DMS114 treated with DMSO at 0.1 percent for 48 hours (cell line): ENCODE measurements around the gene NPDC1.

Source experiments
- DNase-seq: peaks from one replicate; lab custom pipeline; 2025; ENCODE audit not compliant: unreplicated experiment; lab: John Stamatoyannopoulos, UW

The NPDC1 gene

DNA sequence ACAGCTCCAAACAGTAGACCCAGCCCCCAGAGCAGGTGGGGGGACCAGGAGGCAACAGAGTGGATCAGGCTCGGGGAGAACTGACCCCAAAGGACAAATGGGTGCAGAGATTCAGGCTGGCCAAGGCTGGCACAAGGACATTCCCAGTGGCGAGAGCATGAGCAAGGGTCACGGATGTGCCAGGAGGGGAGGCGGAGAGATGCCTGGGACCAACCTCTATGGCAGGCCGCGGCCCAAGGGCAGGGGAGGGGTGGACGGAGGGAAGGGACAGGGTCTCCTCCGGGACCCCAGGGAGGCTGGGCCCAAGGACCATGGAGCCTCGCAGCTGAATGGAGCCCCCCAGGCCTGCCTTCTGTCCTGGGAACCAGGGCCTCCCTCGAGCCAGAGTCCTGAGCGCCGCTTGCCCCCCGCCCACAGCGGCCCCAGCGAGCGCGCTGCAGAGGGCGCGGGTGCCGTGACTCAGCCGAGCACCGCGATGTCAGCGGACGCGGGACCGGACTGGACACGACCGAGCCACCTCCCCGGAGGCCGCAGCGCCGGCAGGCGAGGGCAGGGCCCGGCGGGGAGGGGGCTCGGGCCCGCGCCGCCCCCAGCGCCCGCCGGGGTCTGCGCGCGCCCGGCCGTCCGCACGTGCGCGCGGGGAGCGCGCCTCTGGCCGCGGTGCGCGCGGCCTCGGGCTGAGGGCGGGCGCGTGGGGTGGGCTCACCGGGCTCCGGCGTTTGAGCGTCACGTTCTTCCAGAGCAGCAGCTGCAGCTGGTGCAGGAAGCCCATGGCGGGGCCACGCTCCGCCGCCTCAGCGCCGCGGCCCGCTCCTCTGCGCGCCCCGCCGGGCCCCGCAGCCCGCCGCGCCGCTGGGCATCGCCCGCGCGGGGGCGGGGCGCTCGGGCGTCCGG, 18.4 kb downstream of the NPDC1 start, which contains the start of gene ABCA2:
ABCA2 (minus strand) TSS at position 869 of the 894 bp plus-strand sequence; CDS start at position 772, 97 bp downstream.
- no peak for DNase-seq

DNA sequence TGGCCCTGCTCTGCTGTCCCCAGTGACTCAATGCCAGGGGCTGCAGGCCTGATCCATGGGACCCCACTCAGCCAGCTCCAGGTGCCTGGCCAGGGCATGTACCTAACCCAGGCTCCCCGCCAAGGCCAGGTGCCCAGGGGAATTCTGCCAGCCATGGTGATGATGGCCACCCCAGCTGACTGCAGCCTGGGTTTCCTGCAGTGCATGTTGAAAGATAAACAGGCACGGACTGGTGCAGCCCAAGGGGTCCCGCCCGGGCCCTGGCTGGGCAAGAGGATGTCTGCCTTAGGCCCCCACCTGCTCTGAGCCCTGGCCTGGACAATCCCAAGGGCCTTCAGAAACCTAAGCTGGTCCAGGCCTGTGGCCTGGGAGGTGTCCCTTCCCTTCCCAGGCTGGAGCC, 19.1 kb downstream of the NPDC1 start:
- DNase-seq: no peak

DNA sequence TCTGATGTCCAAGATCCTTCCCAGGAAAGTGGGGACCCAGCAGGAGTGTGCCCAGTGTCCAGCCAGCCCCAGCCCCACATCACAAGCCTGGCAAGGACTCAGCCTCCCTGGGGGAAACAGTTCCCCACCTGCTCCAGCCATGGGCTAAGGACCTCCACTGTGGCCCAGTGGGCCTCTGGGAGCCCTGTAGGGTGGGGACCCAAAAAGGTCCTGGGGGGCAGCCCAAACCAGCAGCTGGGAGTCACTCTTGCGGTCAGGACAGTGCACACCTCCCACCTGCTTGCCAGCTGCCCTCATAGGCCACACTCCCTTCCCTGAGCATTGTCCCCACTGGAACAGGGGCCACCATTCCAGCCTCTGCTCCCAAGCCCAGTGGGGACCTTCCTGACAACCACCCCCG, 19.6 kb downstream of the NPDC1 start:
- no peak for DNase-seq

DNA sequence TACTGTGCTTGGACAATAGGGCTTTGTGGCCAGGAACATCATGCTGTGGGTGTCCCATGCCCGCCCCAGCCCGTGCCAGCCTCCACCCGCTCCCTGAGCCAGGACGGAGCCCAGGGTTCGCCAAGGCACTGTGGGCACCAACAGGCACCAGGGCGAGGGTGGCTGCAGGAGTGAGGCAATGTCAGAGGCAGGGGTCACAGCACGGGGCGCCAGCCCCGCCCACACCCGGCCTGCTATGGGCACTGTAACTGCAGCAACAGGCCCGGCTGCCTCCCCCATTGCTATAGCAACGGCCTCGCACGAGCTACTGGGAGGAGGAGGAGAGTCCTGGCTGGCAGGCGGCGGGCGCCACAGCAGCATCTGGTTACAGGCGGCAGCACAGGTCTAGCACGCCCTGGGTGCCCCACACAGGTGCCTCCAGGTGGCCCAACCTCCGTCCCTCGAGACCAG, 20.4 kb downstream of the NPDC1 start:
- no peak for DNase-seq

DNA sequence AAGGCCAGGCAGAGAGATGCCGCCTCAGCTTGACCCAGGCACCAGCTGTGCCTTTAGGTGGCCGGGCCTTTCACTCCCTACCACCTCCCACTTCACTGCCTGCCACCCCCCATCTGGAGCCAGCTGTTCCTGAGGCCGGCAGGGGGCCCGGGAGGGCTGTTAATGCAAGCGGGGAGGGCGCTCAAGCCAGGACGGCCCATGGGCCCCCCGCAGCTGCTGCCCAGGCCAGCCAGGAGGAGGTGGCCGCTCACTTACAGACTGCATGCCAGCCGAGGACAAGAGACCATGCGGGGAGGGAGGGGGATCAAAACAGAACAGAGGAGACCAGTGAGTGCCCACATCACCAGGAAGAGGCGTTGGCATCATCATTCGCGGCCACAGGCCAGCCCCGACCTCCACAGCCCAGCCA, 22.4 kb downstream of the NPDC1 start:
- no peak for DNase-seq

DNA sequence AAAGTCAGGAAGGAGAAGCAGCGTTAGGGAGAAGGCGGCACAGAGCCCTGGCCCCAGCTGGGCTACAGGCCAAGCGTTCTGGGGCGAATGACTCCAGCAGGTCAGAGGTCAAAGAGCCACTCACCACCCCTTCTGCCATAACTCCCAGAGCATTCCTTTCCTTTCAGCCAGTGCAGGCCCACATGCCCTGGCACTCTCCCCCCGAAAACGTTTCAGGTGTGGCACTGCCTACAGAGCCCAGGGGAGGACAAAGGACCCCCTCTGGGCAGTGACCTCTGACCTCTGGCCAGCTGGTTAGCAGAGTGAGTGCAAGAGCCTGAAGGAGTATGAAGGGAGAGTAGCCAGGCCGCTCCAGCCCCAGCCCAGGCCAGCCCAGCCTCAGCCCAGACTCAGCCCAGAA, 22.8 kb downstream of the NPDC1 start:
- no peak for DNase-seq

DNA sequence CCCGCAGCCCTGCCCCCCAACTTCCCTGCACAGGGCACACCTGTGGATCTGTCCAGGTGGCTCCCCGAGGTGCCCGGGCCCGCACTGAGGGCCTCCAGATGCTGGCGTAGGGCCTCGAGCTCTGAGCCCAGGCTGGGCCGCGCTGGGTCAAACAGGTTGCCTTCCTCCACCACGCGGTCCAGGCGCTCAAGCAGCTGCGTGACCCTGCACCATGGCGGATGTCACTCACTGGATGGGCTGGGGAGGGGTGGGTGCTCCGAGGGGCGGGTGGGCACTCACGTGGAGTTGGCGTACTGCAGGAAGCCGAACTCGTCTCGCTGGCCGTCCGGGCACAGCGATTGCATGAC, 23.3 kb downstream of the NPDC1 start:
- no peak for DNase-seq

DNA sequence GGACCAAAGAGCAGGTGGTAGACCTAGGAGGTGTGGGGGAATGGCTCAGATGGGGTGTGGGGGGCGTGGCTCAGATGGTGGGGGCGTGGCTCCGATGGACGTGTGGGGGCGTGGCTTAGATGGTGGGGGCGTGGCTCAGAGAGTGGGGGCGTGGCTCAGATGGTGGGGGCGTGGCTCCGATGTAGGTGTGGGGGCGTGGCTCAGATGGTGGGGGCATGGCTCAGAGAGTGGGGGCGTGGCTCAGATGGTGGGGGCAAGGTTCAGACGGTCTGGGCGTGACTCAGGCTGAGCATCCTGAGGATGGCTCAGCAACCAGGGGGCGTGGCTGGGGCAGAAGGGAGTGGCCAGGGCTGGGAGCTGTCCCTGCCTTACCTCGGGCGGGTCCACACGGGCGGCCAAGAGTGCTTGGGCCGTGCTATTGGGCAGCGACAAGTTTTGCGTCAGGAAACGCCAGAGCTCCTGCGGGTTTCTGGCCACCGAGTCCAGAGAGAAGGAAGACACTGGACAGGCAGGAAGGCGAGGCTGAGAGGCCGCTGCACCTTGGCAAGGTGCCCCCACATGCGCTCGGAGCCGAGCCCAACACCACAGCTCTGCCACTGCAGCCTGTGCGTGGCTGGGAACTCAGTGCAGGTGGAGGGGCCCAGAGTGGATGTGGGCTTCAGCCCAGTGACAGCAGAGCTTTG, 23.9 kb downstream of the NPDC1 start:
- no peak for DNase-seq

DNA sequence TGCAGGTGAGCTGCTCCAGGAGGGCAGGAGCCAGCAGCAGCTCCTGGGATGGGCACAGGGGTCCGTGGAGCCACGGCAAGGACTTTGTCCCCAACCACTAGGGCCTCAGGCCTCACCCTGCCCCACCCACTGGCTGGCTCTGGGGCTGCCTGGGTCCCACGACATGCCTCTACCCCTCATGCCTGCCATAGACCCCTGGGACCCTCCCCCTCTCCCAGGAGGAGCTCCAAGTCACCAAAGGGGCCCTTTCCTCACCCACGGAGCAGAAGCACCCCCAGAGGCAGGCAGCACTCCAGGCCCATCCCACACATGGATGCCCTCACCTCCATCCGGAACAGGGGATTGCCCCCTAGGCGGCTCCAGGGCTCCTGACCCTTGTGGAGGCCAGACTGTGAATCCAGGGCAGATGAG, 24.4 kb downstream of the NPDC1 start:
- no peak for DNase-seq

DNA sequence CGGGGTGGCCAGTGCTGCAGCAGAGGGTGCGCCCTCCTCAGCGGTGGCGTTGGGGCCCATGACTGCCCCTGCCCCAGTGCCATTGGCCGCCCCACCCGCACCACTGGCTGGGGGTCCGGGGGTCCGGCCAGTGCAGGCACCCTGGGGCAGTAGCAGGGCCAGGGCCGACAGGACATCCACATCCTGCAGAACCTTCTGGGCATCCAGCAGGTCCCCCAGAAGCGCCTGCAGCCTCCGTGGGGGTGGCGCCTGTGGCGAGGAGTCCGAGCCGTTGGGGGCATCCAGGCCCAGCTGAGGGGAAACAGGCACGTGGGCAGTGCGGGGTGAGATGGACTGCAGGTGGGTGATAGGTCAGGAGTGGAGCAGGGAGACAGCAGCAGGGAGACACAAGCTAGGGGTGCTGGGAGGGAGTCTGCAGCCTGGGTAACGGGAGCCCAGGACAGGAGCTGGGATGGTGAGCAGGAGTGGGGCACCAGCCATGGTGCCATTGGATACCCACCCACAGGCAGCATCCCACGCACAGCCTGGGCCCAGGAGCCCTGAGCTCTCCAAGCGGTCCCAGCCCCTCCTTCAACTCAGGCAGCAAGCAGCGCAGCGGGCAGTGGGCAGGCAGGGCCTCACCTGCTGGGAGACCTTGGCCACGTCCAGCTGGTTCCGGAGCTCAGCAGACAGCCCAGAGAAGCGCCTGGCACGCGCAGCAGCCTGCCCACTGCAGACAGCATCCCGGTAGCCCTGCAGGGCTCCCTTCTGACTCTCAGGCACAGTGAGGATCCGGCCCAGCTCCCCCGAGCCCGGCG, 25.0 kb downstream of the NPDC1 start:
- no peak for DNase-seq

DNA sequence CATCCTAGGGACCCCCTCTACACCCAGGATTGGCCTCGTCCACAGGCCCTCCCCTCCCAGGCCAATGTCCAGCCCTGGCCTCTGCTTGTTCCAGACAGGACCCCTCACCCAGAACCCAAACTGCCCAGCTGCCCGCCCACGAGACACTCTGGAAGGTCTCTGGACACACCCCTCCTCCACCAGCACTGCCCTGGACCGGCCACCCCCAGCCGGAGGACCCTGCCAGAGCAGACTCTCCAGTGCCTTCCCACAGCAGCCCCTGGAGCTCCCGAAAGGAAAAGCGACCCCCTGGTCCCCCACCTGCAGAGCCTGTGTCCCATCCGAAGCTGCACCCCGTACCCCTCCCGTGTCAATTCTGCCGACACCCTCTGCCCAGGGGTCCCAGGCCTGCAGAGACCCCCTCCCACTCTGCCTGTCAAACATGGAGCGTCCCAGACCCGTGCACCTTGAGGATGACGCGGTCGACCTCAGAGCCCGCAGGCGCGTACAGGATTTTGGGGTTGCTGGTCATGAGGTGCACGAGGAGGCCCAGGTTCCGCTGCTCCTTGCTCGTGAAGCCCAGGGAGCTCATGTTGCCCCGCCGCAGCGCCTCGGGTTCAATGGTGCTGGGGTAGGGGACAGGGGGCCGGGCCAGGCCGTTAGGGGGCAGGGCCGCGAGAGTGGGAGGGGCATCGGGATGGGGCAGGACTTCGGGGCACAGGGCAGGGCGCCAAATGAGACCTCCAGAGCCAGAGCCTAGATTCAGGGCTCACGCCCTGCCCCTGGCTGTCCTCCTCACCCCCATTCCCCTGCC, 25.9 kb downstream of the NPDC1 start:
- DNase-seq: no peak

DNA sequence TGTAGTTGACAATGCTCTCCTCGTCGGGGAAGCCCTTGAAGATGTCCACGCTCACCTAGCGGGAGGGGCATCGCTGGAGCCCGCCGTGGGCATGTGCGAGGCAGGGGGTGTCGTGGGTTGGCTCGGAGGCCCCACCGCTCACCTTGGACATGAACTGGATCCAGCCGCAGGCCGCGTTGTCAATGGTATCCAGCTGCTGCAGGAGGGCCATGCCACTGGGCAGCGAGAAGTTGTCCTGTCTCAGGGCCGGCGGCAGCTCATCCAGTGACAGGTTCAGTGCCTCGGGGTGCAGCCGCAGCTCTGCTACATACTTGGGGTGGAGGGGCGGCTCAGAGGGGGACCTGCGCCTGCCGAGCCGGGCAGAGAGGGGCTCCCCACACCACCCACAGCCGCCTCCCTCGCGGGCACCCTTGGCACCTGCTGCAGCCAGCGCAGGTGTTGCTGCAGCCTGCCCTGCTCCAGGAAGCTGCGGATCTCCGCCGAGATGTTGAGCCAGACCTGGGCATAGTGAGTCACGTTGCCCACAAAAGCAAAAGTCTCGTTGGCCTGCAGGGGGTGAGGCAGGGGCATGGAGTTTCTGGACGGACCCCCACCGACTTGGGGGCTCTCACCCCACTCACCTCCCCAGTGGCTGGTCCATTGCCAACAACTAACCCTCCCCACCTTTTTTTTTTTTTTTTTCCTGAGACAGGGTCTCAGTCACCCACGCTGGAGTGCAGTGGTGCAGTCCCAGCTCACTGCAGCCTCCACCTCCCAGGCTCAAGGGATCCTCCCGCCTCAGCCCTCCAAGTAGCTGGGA, 27.0 kb downstream of the NPDC1 start:
- no peak for DNase-seq

DNA sequence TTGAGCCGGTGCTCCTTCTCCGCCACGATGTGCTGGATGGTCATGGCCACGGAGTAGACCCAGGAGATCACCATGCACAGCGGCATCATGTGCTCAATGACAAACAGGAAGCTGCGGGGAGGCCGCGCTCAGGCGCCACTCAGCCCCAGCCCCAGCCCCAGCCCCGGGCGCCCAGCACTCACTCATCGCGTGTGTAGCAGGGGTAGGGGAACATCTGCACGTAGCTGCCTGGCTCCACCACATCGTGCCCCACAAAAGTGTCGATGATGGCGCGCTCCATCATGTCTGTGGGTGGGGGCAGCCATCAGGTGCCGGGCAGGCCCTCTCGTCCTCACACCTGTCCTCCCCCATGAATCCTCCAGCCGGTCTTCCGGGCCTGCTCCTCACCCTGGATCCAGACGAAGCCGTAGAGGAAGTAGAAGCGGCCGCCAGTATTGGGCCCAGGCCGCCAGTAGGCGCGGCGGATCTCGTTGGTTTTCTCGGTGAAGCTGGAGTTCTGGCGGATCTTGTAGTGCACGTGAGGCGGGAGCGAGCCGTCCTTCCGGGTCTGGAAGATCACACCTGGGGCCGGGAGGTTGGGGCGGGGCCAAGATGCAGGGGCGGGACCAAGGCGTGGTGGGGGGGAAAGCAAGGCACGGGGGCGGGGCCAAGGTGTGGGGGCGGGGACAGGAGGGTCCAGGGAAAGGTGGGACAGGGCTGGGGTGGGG, 28.0 kb downstream of the NPDC1 start:
- DNase-seq: no peak

DNA sequence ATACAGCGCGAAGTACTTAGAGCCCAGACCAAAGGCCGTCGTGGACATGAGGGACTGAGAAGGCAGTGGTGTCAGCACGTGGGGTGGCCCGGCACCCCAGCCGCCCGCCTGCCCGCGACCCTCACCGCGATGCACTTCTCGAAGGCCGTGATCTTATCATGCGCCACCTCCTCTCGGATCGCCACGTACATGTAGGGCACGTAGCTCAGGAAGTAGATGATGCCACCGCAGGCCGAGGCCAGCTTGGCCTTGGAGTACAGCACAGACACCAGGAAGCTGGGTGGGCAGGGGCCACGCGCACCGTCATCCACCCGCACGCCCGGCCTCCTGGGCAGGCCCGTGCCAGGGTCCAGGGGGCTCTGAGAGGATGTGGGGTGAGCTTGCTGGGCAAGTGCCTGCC, 28.9 kb downstream of the NPDC1 start:
- no peak for DNase-seq

DNA sequence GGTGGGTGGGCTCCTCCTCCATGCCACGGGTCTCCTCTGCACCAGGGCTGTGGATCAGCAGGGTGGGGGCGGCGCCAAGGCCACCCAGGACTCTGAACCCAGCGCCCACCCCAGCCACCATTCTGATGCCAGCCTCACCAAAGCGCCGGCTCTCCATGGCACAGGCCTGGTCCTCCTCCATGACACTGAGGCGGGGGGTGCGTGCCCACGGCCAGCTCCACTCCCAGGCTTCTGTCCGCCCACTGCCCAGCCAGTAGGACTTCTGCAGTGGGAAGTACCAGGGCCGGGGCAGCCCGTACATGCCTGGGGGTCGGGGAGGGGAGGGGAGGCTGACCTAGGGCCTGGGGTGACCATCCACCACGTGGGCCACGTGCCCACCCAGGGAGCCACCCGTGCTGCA, 29.5 kb downstream of the NPDC1 start:
- no peak for DNase-seq

DNA sequence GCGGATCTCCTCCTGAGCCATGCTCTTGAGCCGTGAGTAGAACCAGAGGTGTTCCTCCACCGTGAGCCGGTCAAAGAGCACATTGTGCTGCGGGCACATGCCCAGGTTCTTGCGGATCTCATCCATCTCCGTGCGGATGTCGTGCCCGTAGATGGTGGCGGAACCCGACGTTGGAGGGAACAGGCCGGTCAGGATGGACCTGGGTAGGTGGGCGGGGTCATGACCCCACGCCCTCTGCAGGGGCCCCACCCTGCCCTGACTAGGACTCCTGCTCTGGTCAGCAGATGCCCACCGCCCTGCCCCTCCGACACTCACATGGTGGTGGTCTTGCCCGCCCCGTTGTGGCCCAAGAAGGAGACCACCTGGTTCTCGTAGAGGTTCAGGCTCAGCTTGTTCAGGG, 30.0 kb downstream of the NPDC1 start:
- DNase-seq: no peak

DNA sequence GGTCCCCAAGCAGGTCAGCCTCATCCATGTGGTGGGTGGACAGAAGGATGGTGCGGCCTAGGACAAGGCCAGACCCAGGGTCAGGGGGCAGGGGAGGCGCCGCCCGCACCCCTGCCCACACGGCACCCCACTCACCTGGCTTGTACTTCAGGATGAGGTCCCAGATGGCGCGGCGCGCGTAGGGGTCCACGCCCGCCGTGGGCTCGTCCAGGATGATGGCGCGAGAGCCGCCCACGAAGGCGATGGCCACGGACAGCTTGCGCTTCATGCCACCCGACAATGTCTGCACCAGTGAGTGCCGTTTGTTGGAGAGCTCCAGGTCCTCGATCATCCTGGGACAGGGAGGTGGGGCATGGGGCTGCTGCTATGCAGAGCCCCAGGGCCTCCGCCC, 30.4 kb downstream of the NPDC1 start:
- DNase-seq: no peak

DNA sequence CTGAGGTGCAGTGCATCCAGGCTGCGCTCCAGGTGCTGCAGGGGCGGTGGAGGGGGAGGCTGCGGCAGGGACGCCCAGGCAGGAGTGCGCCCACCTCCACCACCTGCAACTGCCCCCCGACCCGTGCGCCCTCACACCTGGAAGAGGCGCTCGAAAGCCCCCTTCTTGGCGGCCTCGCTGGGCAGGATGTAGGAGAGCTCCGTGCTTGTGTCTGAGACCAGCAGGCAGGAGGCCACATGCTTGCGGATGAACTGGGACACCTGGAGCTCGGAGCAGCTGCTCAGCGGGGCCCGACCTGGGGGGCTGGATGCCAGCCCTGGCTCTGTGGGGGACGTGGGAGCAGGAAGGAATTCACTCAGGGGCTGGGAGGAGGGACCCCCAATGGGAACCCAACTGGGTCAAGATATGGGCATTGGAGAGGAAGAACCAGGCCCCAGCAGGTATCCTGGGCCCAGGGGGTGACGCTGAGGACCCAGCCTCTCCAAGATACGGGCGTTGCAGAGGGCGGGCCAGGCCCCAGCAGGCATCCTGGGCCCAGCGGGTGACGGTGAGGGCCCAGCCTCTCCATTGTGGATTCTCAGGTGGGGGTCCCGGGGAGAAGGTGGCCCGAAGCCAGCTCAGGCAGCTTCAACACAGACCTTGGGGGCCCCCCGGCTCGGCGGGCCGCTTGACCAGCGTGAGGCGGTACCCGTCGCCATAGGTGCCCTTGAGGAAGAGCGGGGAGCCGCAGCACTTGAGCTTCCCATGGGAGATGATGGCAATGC, 31.0 kb downstream of the NPDC1 start:
- DNase-seq: no peak

DNA sequence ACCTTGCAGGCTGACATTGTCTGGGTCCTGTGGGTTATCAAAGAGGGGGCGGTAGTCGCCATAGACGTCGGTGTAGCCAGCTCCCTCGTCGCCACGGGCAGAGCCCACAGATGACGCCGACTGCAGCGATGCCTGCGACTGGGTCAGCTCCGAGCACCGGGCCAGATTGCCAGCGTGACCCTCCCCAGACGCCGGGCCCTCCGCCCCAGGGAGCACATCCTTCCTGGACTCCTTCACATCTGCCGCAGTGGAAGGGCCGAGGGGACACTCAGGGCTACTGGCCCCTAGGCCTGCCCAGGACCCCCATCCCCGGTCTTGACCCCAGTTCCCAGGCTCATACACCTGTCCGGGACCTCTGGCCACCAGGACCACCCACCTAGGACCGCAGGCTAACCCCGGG, 31.8 kb downstream of the NPDC1 start:
- DNase-seq: no peak
